ENCODE data around the gene KCTD17. TPM values are rescaled to one million over a fixed set of nuclear protein-coding genes. Genes with fewer than 3 reads are reported as not detected.
A peak's percentile ranks its signal among the peaks of the same experiment; 100 is the strongest.

KCTD17 gene
- total RNA-seq, 1 experiment from 2014 or later: 29.4 TPM

DNA sequence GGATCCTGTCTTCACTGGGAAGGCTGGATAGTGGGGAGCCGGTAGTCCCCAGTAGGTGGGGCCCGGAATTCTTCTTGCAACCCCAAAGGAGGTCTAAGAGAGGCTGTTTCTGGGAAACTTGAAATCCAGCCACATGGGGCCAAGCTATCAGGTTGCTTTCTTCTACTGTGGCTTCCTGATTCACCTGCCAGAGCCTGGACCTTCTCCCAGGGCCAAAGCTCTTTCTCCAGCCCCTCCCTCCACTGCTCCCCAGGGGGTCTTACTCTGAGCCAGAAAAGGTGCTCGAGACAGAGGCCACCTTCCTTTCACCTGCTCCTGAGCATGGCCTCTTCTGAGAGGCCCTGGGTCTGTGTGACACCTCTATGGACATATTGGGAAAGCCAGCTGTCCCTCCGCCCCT, 41.4 kb upstream of the KCTD17 start:
- Mint-ChIP-seq H3K9me3 (peaks cover 1% of the 10 kb centered on the region; the same call in 1 of the 2 replicates), H3K27me3 (ENCODE audit: low read depth) (peaks cover 39% of the 10 kb centered on the region), H3K4me1 (peaks cover 3% of the 10 kb centered on the region), H3K36me3 (no peaks in the 10 kb centered on the region), H3K4me3 (no peak overlapping the region), H3K27ac (no peak overlapping the region)
- DNase-seq (ENCODE audit: low spot score): no peak
- TF ChIP-seq, protein P1, sequence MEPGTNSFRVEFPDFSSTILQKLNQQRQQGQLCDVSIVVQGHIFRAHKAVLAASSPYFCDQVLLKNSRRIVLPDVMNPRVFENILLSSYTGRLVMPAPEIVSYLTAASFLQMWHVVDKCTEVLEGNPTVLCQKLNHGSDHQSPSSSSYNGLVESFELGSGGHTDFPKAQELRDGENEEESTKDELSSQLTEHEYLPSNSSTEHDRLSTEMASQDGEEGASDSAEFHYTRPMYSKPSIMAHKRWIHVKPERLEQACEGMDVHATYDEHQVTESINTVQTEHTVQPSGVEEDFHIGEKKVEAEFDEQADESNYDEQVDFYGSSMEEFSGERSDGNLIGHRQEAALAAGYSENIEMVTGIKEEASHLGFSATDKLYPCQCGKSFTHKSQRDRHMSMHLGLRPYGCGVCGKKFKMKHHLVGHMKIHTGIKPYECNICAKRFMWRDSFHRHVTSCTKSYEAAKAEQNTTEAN (CRISPR knock-in tag; IDR thresholded peaks at IDR 0.05): no peak
- no peak for TF ChIP-seq CBFB (CRISPR knock-in tag; IDR thresholded peaks at IDR 0.05; ENCODE audit: low read depth)
- TF ChIP-seq, protein P2, sequence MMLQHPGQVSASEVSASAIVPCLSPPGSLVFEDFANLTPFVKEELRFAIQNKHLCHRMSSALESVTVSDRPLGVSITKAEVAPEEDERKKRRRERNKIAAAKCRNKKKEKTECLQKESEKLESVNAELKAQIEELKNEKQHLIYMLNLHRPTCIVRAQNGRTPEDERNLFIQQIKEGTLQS (CRISPR knock-in tag; conservative IDR thresholded peaks at IDR 0.05): no peak
- POLR2A ChIA-PET: no interaction called here
- no peak for ATAC-seq
- CTCF ChIA-PET: interaction anchor here (1.0 to 1.7 kb wide), 4 partner anchors 11 to 154 kb away, joined by 3 to 8 read pairs (median 3); no protein-coding TSS in a partner anchor

GRCh38 chr22:37010976-37011375, 40.6 kb upstream of the KCTD17 start:
- Mint-ChIP-seq H3K27ac (no peak overlapping the region), H3K9me3 (no peaks in the 10 kb centered on the region), H3K36me3 (no peaks in the 10 kb centered on the region), H3K27me3 (ENCODE audit: low read depth) (peaks cover 31% of the 10 kb centered on the region), H3K4me1 (peaks cover 8% of the 10 kb centered on the region), H3K4me3 (no peak overlapping the region)
- POLR2A ChIA-PET: no interaction called here
- CTCF ChIA-PET: interaction anchor here (1.0 to 1.7 kb wide), 3 partner anchors 12 to 155 kb away, joined by 3 to 8 read pairs (median 3); no protein-coding TSS in a partner anchor
- no peak for TF ChIP-seq NR1H2 (CRISPR knock-in tag; IDR thresholded peaks at IDR 0.05)
- TF ChIP-seq, protein P3, sequence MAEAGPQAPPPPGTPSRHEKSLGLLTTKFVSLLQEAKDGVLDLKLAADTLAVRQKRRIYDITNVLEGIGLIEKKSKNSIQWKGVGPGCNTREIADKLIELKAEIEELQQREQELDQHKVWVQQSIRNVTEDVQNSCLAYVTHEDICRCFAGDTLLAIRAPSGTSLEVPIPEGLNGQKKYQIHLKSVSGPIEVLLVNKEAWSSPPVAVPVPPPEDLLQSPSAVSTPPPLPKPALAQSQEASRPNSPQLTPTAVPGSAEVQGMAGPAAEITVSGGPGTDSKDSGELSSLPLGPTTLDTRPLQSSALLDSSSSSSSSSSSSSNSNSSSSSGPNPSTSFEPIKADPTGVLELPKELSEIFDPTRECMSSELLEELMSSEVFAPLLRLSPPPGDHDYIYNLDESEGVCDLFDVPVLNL (CRISPR knock-in tag; IDR thresholded peaks at IDR 0.05; ENCODE audit: borderline replicate concordance, low read depth): no peak
- no peak for DNase-seq (ENCODE audit: low spot score)
- no peak for ATAC-seq

GRCh38 chr22:37011472-37011871, 40.1 kb upstream of the KCTD17 start:
- H3K36me3 Mint-ChIP-seq: no peaks in the 10 kb centered on the region
- ChIA-PET POLR2A (no interaction called here), CTCF (interaction anchor here (1.0 to 1.7 kb wide), 3 partner anchors 13 to 155 kb away, joined by 3 to 8 read pairs (median 3); no protein-coding TSS in a partner anchor)
- TF ChIP-seq GTF2I (CRISPR knock-in tag; conservative IDR thresholded peaks at IDR 0.05) (0 out of 2 replicates have a peak, but pooled peaks have one; percentile 9), TCF7 (CRISPR knock-in tag; IDR thresholded peaks at IDR 0.05; ENCODE audit: low read depth) (no peak)
- ATAC-seq (no peak), DNase-seq (ENCODE audit: low spot score) (no peak)
- peaks cover 26% of the 10 kb centered on the region for H3K27me3 Mint-ChIP-seq (ENCODE audit: low read depth)
- H3K27ac Mint-ChIP-seq: no peak overlapping the region
- peaks cover 8% of the 10 kb centered on the region for H3K4me1 Mint-ChIP-seq
- H3K9me3 Mint-ChIP-seq: no peaks in the 10 kb centered on the region
- no peak overlapping the region for H3K4me3 Mint-ChIP-seq

DNA sequence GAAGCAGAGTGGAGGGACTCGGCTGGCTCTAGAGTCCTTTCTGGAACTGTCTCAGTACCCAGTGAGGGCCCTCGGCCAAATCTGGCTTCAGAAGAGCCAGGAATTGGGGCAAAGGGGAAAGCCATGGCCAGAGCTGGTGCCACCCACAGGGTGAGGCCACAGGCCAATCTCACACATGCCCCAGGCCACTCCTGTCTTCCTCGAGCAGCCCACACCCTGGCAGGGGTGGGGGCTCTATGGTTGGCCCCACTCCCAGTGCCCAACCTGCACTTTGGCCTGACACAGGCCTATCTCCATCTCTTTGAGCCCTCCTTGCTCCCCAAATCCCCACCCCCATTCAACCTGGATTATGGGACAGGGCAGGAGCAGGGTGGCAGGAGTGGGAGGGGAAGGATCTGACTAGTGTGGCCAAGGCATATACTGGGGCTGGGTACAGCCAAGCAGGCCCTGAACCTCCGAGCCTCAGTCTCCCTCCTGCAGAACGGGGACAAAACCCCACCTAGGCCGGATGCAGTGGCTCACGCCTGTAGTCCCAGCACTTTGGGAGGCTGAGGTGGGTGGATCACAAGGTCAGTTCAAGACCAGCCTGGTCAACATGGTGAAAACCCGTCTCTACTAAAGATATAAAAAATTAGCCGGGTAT, 39.2 kb upstream of the KCTD17 start:
- H3K27ac Mint-ChIP-seq: no peak overlapping the region
- DNase-seq (ENCODE audit: low spot score): no peak
- ATAC-seq: no peak
- ChIA-PET POLR2A (no interaction called here), CTCF (interaction anchor here (0.7 to 1.2 kb wide), 2 partner anchors 9 to 34 kb away, joined by 3 to 4 read pairs; no protein-coding TSS in a partner anchor)
- no peak overlapping the region for H3K4me3 Mint-ChIP-seq
- TF ChIP-seq, protein P4, sequence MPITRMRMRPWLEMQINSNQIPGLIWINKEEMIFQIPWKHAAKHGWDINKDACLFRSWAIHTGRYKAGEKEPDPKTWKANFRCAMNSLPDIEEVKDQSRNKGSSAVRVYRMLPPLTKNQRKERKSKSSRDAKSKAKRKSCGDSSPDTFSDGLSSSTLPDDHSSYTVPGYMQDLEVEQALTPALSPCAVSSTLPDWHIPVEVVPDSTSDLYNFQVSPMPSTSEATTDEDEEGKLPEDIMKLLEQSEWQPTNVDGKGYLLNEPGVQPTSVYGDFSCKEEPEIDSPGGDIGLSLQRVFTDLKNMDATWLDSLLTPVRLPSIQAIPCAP (CRISPR knock-in tag; IDR thresholded peaks at IDR 0.05): no peak
- TF ChIP-seq CREM (CRISPR knock-in tag; IDR thresholded peaks at IDR 0.05) (no peak), ZNF121 (CRISPR knock-in tag; IDR thresholded peaks at IDR 0.05) (peak; percentile 31; the same call in 1 of the 2 replicates), ZNF281 (CRISPR knock-in tag; IDR thresholded peaks at IDR 0.05) (no peak)
- H3K36me3 Mint-ChIP-seq: no peaks in the 10 kb centered on the region; the same call in 1 of the 2 replicates
- peaks cover 9% of the 10 kb centered on the region for H3K4me1 Mint-ChIP-seq
- no peaks in the 10 kb centered on the region for H3K9me3 Mint-ChIP-seq
- peaks cover 20% of the 10 kb centered on the region for H3K27me3 Mint-ChIP-seq (ENCODE audit: low read depth)

Data from WTC11 (cell line).